ENCODE data around the gene SMIM35.
"Not testable (repeated sequence)": the region's sequence is repeated elsewhere in the genome, so short reads cannot be mapped to it uniquely, and the experiment has no call there.

Gene SMIM35

GRCh38 chr11:117977612-117978264 lies 109.0 kb downstream of the SMIM35 start:
- not testable (repeated sequence) for H2AFZ ChIP-seq (ENCODE audit: low read depth, low read length); H3K4me3 ChIP-seq (ENCODE audit: low read length); H4K20me1 ChIP-seq (ENCODE audit: insufficient read depth, low read length); H3K9me3 ChIP-seq (ENCODE audit: insufficient read depth, low read length); H3K27me3 ChIP-seq (ENCODE audit: low read depth, low read length); H3K4me2 ChIP-seq (ENCODE audit: low read length); H3K27ac ChIP-seq (ENCODE audit: low read length); H3K79me2 ChIP-seq (ENCODE audit: low read length); H3K9ac ChIP-seq (ENCODE audit: low read length)
- Histone ChIP-seq H3K36me3 (replicated peaks; ENCODE audit: low read depth, low read length) (peaks cover 30% of the 10 kb centered on the region), H3K4me1 (ENCODE audit: low read length) (peaks cover 27% of the 10 kb centered on the region)

GRCh38 chr11:117977029-117977428 lies 109.7 kb downstream of the SMIM35 start:
- H3K27ac ChIP-seq (ENCODE audit: low read length): no peak overlapping the region
- H4K20me1 ChIP-seq (ENCODE audit: insufficient read depth, low read length): no peaks in the 10 kb centered on the region
- peaks cover 29% of the 10 kb centered on the region for H3K36me3 ChIP-seq (replicated peaks; ENCODE audit: low read depth, low read length)
- TF ChIP-seq EZH2phosphoT487 (IDR thresholded peaks at IDR 0.05; ENCODE audit: low read depth): no peak
- no peak for TF ChIP-seq CTCF (IDR thresholded peaks at IDR 0.05; ENCODE audit: low read depth, low read length)
- no peak overlapping the region for H3K9ac ChIP-seq (ENCODE audit: low read length)
- peaks cover 27% of the 10 kb centered on the region for H3K4me1 ChIP-seq (ENCODE audit: low read length)
- peaks cover 3% of the 10 kb centered on the region; the same call in 1 of the 2 replicates for H3K79me2 ChIP-seq (ENCODE audit: low read length)
- H3K27me3 ChIP-seq (ENCODE audit: low read depth, low read length): no peaks in the 10 kb centered on the region
- no peaks in the 10 kb centered on the region for H3K9me3 ChIP-seq (ENCODE audit: insufficient read depth, low read length)
- no peak overlapping the region for H2AFZ ChIP-seq (ENCODE audit: low read depth, low read length)
- H3K4me2 ChIP-seq (ENCODE audit: low read length): no peak overlapping the region
- no peak overlapping the region for H3K4me3 ChIP-seq (ENCODE audit: low read length)

GRCh38 chr11:117976445-117976844 lies 110.3 kb downstream of the SMIM35 start:
- H3K79me2 ChIP-seq (ENCODE audit: low read length): peaks cover 3% of the 10 kb centered on the region; the same call in 1 of the 2 replicates
- H3K9ac ChIP-seq (ENCODE audit: low read length): no peak overlapping the region
- H3K4me1 ChIP-seq (ENCODE audit: low read length): peaks cover 24% of the 10 kb centered on the region
- TF ChIP-seq EZH2phosphoT487 (IDR thresholded peaks at IDR 0.05; ENCODE audit: low read depth) (no peak), CTCF (IDR thresholded peaks at IDR 0.05; ENCODE audit: low read depth, low read length) (no peak)
- H2AFZ ChIP-seq (ENCODE audit: low read depth, low read length): no peak overlapping the region
- H3K27me3 ChIP-seq (ENCODE audit: low read depth, low read length): no peaks in the 10 kb centered on the region
- no peaks in the 10 kb centered on the region for H4K20me1 ChIP-seq (ENCODE audit: insufficient read depth, low read length)
- no peak overlapping the region for H3K4me2 ChIP-seq (ENCODE audit: low read length)
- H3K27ac ChIP-seq (ENCODE audit: low read length): no peak overlapping the region
- H3K4me3 ChIP-seq (ENCODE audit: low read length): no peak overlapping the region
- peaks cover 23% of the 10 kb centered on the region for H3K36me3 ChIP-seq (replicated peaks; ENCODE audit: low read depth, low read length)
- H3K9me3 ChIP-seq (ENCODE audit: insufficient read depth, low read length): no peaks in the 10 kb centered on the region

- H4K20me1 ChIP-seq (ENCODE audit: insufficient read depth, low read length): no peaks in the 10 kb centered on the region
- H3K79me2 ChIP-seq (ENCODE audit: low read length): no peaks in the 10 kb centered on the region
- no peak overlapping the region for H3K4me3 ChIP-seq (ENCODE audit: low read length)
- no peak overlapping the region for H3K27ac ChIP-seq (ENCODE audit: low read length)
- H3K4me2 ChIP-seq (ENCODE audit: low read length): no peak overlapping the region
- H2AFZ ChIP-seq (ENCODE audit: low read depth, low read length): no peak overlapping the region
- H3K27me3 ChIP-seq (ENCODE audit: low read depth, low read length): no peaks in the 10 kb centered on the region
- peaks cover 15% of the 10 kb centered on the region for H3K36me3 ChIP-seq (replicated peaks; ENCODE audit: low read depth, low read length)
- peaks cover 18% of the 10 kb centered on the region for H3K4me1 ChIP-seq (ENCODE audit: low read length)
- H3K9me3 ChIP-seq (ENCODE audit: insufficient read depth, low read length): no peaks in the 10 kb centered on the region
- TF ChIP-seq EZH2phosphoT487 (IDR thresholded peaks at IDR 0.05; ENCODE audit: low read depth) (no peak), CTCF (IDR thresholded peaks at IDR 0.05; ENCODE audit: low read depth, low read length) (no peak)
- no peak overlapping the region for H3K9ac ChIP-seq (ENCODE audit: low read length)
Measured at GRCh38 chr11:117973503-117973860, 113.3 kb downstream of the SMIM35 start.
